Thoracic aorta endothelial cell (primary cell): ENCODE results near the gene RNF121. TPM values are rescaled to one million over a fixed set of nuclear protein-coding genes. Genes with fewer than 3 reads are reported as not detected.

ENCODE experiments used
- total RNA-seq: library from RNA; depleted of rRNA; stranded (reverse); fragments of >200 nt; gene quantifications from 2 replicates; pipeline ENCODE4 v1.2.3, GENCODE V29; 2012

The RNF121 gene
- 52.1 and 58.2 TPM in 2 replicates for total RNA-seq

DNA sequence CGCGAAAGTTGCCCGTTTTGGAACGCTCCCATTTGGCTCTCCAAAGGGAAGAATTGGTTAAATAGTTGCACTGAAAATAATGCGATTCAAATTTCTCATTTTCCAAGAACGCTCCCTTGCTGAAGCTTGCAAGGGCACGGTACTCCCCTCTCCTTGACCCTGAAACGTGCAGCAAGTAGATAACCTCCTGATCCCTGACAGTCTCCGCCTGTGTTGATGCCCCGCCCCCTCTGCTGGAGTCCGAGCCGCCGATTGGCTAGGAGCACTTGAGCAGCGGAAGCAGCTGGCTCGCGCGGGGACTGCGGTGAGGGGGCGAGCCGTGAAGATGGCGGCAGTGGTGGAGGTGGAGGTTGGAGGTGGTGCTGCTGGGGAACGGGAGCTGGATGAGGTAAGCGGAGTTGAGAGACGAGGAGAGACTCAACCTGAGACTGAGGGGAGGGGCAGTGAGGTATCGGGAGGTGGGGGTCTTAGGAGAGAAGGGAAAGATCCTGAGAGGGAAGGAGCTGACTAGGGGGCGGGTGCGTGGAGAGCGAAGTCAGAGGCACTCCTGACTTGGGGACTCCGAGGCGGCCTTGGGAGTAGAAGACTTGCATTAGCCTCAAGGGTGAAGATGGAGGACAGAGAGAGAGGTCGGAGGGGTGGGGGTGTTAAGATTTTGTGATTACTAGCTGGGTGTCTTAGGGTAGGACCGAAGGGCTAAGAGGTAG, at the start of gene RNF121:
TSS of gene RNF121 (plus strand) at position 310 of the 707 bp plus-strand sequence. CDS start at position 326, 16 bp downstream.

DNA sequence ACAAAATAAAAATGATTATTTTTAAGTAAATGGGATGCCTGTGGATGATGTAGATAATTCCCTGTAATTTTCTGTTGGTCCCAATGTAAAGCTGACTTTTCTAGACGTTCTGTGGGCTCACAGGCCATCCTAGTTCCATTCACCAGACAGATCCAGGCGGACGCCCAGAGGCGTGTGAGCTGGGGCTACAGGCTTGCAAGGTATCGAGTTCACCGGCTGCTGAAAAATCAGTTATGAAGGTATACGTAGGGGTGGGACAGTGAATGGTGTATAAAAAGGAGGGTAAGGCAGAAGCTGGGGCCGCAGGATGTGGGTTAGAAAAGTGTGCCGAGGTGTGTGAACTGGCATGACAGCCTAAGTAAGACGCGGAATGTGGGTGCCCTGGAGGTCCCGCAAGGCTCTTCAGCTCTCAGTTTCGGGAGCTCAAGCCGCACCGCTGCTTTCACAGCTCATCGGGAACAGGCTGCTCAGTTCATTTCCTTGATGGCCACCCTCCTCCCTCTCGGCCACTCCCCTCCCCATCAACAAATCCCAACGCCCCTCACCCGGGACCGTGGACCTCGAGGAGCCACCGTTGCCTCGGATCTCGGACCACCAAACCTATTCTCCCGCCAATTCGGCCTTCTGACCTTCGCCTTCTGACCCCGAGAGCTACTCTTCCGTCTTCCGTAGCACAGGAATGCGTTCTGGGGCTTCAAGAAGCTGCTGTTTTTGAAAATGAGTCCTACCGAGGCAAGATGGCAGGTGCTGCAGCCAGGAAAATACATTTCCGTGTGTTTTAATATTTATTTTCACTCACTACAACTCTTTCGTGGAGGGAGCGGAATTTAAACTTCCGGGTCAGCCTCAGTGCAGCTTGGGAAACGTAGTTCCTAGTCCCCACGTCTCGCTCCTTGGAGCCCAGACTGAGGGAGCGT, 768 bp upstream of the RNF121 start, which contains the start of gene XNDC1N:
TSS of gene XNDC1N (minus strand) at position 775 of the 917 bp plus-strand sequence. CDS start 5,241 bp downstream, outside the sequence.

DNA sequence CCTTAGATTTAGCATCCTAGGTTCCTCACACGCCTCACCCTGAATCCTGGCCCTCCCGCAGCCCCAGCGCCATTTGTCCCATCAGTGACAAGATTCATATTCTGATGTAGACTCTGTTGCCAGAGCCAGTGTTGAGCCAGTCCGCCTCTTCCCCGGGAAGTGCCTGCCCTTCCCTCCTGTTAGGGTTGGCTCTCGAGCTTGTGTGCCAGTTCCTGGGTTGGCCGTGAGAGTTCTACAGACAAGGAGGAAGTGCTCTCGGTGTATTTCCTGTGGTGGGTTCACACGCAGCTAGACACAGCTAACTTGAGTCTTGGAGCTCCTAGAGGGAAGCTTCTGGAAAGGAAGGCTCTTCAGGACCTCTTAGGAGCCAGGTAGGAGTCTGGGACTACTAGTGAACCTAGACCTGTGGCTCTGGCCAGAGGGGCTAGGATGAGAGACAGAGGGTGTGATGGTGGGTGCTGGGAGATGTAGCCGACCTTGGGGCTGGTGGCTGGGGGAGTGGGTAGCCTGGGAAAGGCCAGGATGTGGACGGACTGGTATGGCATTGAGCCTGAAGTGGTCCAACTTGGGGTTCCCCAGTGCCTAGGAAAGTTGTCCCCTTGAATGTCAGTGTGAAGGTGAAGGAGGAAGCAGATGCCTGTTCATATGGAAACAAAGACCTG, 69.9 kb downstream of the RNF121 start, which contains the start of gene IL18BP:
TSS of gene IL18BP (plus strand) at position 261 of the 662 bp plus-strand sequence. CDS start 1,076 bp downstream, outside the sequence.

Other genes with a start within 250 kb of the RNF121 start
- not detected in 2 replicates for gene DEFB108B, start 95.8 kb upstream of the RNF121 start, total RNA-seq
- gene DEFB131B, start 50.6 kb upstream of the RNF121 start, total RNA-seq: not detected in 2 replicates
- gene XNDC1N, start 452 bp upstream of the RNF121 start, total RNA-seq: 11.8 and 12.5 TPM in 2 replicates
- 9.4 and 13.5 TPM in 2 replicates for gene IL18BP, start 69.9 kb downstream of the RNF121 start, total RNA-seq
- 149 and 164 TPM in 2 replicates for gene NUMA1, start 151.5 kb downstream of the RNF121 start, total RNA-seq
- 1.5 and 2.2 TPM in 2 replicates for gene LRRC51, start 151.8 kb downstream of the RNF121 start, total RNA-seq
- 88.6 and 90.2 TPM in 2 replicates for gene LAMTOR1, start 174.3 kb downstream of the RNF121 start, total RNA-seq
- gene TOMT, start 176.9 kb downstream of the RNF121 start, total RNA-seq: 0.22 TPM in 1 of 2 replicates, not detected in the other
- 34.2 and 35.5 TPM in 2 replicates for gene ANAPC15, start 183.6 kb downstream of the RNF121 start, total RNA-seq
- not detected in 2 replicates for gene FOLR3, start 206.7 kb downstream of the RNF121 start, total RNA-seq